Lung (tissue), 12 donors: ENCODE results near the gene CHSY3. TPM values are rescaled to one million over a fixed set of nuclear protein-coding genes. Genes with fewer than 3 reads are reported as not detected.

Experiments
- ATAC-seq: fragments of 200-7000 bp; cut with Tn5 transposase; one replicate; pipeline ENCODE4 v1.9.1; 2020; ENCODE audit warnings: moderate number of reproducible peaks; ENCODE audit not compliant: insufficient read depth, low FRiP score
- DNase-seq, 3 donors: peaks; one replicate each; pipeline ENCODE4 v3.0.0-alpha.2; 2013 to 2017
- H3K27ac ChIP-seq, 2 donors: one replicate each; pipeline ENCODE4 v1.5.1; 2013; ENCODE audit warnings: mild to moderate bottlenecking in 2 of 2, moderate library complexity in 2 of 2, control low read depth in 1 of 2, inconsistent platforms in 1 of 2, low read depth in 1 of 2, low read length in 1 of 2
- H3K27me3 ChIP-seq, 3 donors: one replicate each; pipeline ENCODE4 v1.5.1; 2013; ENCODE audit warnings: low read length in 2 of 3; ENCODE audit not compliant: control insufficient read depth in 3 of 3, insufficient read depth in 3 of 3
- H3K36me3 ChIP-seq, 4 donors: one replicate each; pipeline ENCODE4 v1.5.1; 2013; ENCODE audit warnings: low read length in 4 of 4, mild to moderate bottlenecking in 1 of 4, moderate library complexity in 1 of 4; ENCODE audit not compliant: control insufficient read depth in 4 of 4, insufficient read depth in 4 of 4
- H3K4me1 ChIP-seq, 5 donors: one replicate each; pipeline ENCODE4 v1.5.1; 2013; ENCODE audit warnings: low read length in 5 of 5, mild to moderate bottlenecking in 2 of 5, moderate library complexity in 1 of 5; ENCODE audit not compliant: control insufficient read depth in 5 of 5, insufficient read depth in 5 of 5
- H3K4me3 ChIP-seq: one replicate; pipeline ENCODE4 v1.5.1; 2013; ENCODE audit warnings: mild to moderate bottlenecking, control low read depth, moderate library complexity
- H3K9ac ChIP-seq, 2 donors: one replicate each; pipeline ENCODE4 v1.5.1; 2013; ENCODE audit warnings: low read length in 2 of 2, control low read depth in 1 of 2; ENCODE audit not compliant: insufficient read depth in 1 of 2
- H3K9me3 ChIP-seq, 4 donors: one replicate each; pipeline ENCODE4 v1.5.1; 2013; ENCODE audit warnings: low read length in 3 of 4, mild to moderate bottlenecking in 1 of 4, moderate library complexity in 1 of 4; ENCODE audit not compliant: control insufficient read depth in 4 of 4, insufficient read depth in 3 of 4
- CTCF ChIP-seq: IDR thresholded peaks from 2 replicates; pipeline ENCODE4 v1.5.1; 2012; ENCODE audit warnings: mild to moderate bottlenecking; ENCODE audit errors: control extremely low read depth, extremely low read depth
- WGBS, 2 donors: extraction: QIAGEN DNeasy Blood & Tissue Kit; methylation state at CpG; one replicate each; pipeline ENCODE4 v1.1.7; 2013; 5-methylcytosine and 5-hydroxymethylcytosine counted together
- polyA plus RNA-seq, 2 donors: library from polyadenylated mRNA; stranded (reverse); fragments of 200-250 nt; gene quantifications; one replicate each; pipeline ENCODE4 v1.2.1, GENCODE V29; 2013
- total RNA-seq, 2 donors: library from RNA; depleted of rRNA in 1 of 2; stranded (reverse); fragments of >200 nt in 1 of 2; gene quantifications; one replicate each; pipeline ENCODE4 v1.2.1, GENCODE V29; 2014 to 2021
- donor health status: control.
- donor health status: control.
- donor health status: Bipolar disorder and iron deficiency.
- donor health status: healthy.
- donor health status: DM: yes; HTN: yes; CAD: no.

CHSY3 gene
- total and polyA plus RNA-seq, 4 donors, result 0.41 to 6.7 (median 3.0) TPM

- ATAC-seq, result no peak
- no peak for DNase-seq
- no peaks in the 10 kb centered on the region for H3K4me1 ChIP-seq
- H3K27me3 ChIP-seq, result no peaks in the 10 kb centered on the region
- no peak for TF ChIP-seq CTCF
- no peak overlapping the region for H3K9ac ChIP-seq
- peaks cover 0 to 2% (median 0%) of the 10 kb centered on the region in 4 donors for H3K9me3 ChIP-seq
- H3K4me3 ChIP-seq, result no peak overlapping the region
- no peak overlapping the region for H3K27ac ChIP-seq
- H3K36me3 ChIP-seq, result peaks cover 0 to 1% (median 0%) of the 10 kb centered on the region in 4 donors
- 88 to 91% methylated on average over 7 of the region's 7 CpGs for WGBS, 2 donors
These were observed 278.9 kb downstream of the CHSY3 start for GRCh38 chr5:130183115-130183514.

GRCh38 chr5:130189961-130190360 lies 285.7 kb downstream of the CHSY3 start:
- WGBS, 2 donors, result 88 to 90% methylated on average over 4 of the region's 4 CpGs

GRCh38 chr5:130198927-130199326 lies 294.7 kb downstream of the CHSY3 start:
- no peaks in the 10 kb centered on the region for H3K4me1 ChIP-seq
- H3K9me3 ChIP-seq, result peaks cover 0 to 4% (median 0%) of the 10 kb centered on the region in 4 donors
- WGBS, 2 donors, result 75 to 86% methylated on average over 3 of the region's 3 CpGs
- H3K27me3 ChIP-seq, result no peaks in the 10 kb centered on the region
- no peak for ATAC-seq
- DNase-seq, result no peak
- no peak overlapping the region for H3K9ac ChIP-seq
- H3K36me3 ChIP-seq, result no peaks in the 10 kb centered on the region
- no peak overlapping the region for H3K4me3 ChIP-seq
- no peak overlapping the region for H3K27ac ChIP-seq
- TF ChIP-seq CTCF, result no peak

More at GRCh38 chr5:130189961-130190360, 285.7 kb downstream of the CHSY3 start:
- no peak for DNase-seq
- Histone ChIP-seq H3K27ac (no peak overlapping the region), H3K9ac (no peak overlapping the region), H3K36me3 (peaks cover 0 to 1% (median 0%) of the 10 kb centered on the region in 4 donors), H3K4me1 (no peaks in the 10 kb centered on the region), H3K9me3 (no peaks in the 10 kb centered on the region), H3K27me3 (no peaks in the 10 kb centered on the region), H3K4me3 (no peak overlapping the region)
- TF ChIP-seq CTCF, result no peak
- ATAC-seq, result no peak

GRCh38 chr5:130206686-130207085 lies 302.4 kb downstream of the CHSY3 start:
- Histone ChIP-seq H3K27ac (no peak overlapping the region), H3K9me3 (peaks cover 0 to 4% (median 0%) of the 10 kb centered on the region in 4 donors), H3K4me3 (no peak overlapping the region), H3K4me1 (no peaks in the 10 kb centered on the region), H3K9ac (no peak overlapping the region), H3K36me3 (no peaks in the 10 kb centered on the region), H3K27me3 (no peaks in the 10 kb centered on the region)
- 57 to 70% methylated on average over 2 of the region's 2 CpGs for WGBS, 2 donors
- ATAC-seq, result no peak
- TF ChIP-seq CTCF, result no peak
- no peak for DNase-seq
